Activated CD4-positive, alpha-beta T cell treated with anti-CD3 and anti-CD28 coated beads, Interleukin-2, amount 50 U/mL, for 48 hours (primary cell): Measurements from ENCODE around the gene PUM2.
"Not testable (repeated sequence)": the region's sequence is repeated elsewhere in the genome, so short reads cannot be mapped to it uniquely, and the experiment has no call there.

Experiments used
- DNase-seq, 2 experiments: peaks; one replicate each; pipeline ENCODE4 v3.0.0-alpha.2; 2020

Gene PUM2

DNA sequence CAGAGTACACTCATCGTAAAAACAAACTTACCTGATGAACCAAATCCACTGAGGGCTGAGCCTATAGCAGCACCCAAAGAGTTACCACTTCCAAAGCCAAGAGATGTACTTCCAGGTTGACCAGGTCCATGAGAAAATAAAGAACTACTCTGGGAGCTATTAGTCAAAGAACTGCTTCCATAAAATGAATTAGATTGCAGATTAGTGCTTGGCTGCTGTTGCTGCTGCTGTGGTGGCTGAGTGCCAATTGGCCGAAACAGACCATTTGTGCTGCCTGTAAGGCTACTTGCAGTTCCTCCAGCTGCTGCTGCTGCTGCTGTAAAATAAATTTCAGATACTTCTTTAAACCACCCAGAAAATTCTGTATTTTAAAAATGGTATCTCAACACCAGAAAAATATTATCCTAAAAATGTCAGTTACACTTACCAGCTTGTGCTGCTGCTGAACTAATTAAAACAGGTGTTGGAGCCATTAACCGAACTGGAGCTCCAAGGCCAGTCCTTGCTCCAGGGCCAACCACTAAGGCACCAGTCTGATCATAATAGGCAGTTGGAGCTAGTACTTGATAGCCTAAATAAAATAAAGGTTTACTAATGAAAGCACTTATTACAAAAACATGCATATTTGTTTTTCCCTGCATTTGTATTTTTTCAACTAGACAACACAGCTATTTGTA, 67.6 kb downstream of the PUM2 start:
- DNase-seq: no peak

DNA sequence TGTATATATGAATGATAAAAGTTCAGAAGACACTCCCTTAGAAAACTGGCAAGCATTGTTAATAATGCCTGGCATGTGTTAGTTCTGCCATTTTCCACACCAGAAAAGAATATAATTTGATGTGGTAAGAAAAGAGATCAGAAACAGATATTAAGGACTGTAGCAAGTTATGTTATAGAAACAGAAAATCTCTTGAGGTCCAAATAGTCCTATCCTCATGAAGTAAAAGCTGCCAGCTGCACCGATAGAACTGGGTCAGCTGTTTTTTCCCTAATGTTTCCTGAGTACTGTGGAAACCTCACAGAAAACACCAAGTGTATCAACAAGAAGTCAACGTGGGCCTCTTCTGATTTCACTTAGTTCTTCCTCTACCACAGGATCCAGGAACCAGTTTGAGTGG, 68.8 kb downstream of the PUM2 start:
- DNase-seq: no peak

GRCh38 chr2:20273042-20273441, 77.6 kb downstream of the PUM2 start:
- no peak for DNase-seq

- not testable (repeated sequence) for DNase-seq
These were observed 82.3 kb downstream of the PUM2 start for GRCh38 chr2:20268317-20268716.

- no peak for DNase-seq
These were observed 83.1 kb downstream of the PUM2 start for GRCh38 chr2:20267529-20267928.

DNA sequence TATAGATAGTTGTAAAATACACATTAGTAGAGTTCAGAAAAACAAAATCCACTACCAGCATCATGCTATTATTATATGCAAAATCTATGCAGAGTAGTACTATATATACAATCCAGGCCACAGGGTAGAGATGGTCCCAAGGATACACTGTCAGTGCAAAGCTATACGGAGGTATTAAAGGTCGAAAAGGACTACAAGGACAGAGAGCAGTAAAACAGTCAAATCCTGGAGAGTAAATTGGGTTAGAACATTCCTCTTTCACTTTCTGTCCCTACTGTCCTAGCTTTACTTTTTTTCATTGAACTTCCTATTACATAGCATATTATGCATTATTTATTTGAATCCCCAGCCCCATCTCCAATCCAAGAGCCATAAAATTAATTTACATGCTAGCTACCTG, 86.0 kb downstream of the PUM2 start:
- no peak for DNase-seq

DNA sequence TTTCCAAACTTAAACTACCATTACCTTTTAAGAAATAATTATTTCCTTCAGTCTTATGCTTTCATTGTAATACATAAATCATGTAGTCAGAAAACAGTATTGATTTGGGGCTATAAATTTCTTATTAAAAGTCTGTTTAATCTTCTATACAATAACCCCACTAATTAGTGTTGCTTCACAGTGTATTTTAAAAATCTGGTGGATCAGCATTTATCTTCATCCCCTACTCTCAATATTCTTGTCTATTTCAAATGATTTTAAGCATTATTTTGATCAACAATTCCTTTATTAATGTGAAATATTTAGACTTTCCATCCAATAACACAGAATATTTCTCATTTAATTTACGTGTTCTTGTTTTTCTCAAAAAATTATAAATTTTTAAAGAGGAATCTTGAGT, 93.2 kb downstream of the PUM2 start:
- DNase-seq: no peak

- DNase-seq: no peak
These were observed 95.9 kb downstream of the PUM2 start for GRCh38 chr2:20254731-20255130.

DNA sequence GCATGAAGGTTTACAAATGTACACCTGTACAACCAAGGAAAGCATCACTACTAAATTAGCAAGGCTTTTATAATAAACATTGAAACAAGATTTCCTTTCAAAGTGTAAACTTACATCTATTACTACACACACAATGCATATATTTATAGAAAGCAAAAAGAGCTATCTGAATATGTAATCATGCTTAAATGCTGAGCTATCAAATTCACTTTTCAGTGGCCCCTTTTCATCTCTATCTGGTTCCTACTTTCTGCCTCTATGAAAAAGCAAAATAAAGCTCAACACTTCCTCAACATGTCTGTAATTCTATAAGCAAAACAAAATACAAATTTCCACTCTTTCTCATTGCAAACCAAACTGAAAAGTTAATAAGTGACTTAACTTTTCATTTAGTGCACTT, 100.2 kb downstream of the PUM2 start:
- no peak for DNase-seq

- DNase-seq: no peak
These were observed 101.5 kb downstream of the PUM2 start for GRCh38 chr2:20249170-20249569.

DNA sequence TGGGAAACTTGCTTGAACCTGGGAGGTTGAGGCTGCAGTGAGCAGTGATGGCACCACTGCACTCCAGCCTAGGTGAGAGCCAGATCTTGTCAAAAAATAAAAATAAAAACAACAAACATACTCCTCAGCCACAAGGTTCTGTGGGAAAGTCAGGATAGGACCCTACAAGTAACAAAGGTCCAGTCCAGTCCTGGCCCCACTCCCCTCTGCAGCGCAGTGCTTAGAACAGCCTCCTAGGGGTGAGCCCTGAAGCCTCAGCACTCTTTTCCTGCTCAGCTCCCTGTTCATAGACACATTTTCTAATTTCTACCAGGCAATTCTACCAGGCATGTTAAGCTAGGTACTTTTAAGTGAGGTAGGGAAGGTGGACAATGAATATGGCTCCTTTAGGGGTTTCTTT, 103.6 kb downstream of the PUM2 start:
- DNase-seq: no peak

- not testable (repeated sequence) for DNase-seq
These were observed 107.0 kb downstream of the PUM2 start for GRCh38 chr2:20243637-20244036.

DNA sequence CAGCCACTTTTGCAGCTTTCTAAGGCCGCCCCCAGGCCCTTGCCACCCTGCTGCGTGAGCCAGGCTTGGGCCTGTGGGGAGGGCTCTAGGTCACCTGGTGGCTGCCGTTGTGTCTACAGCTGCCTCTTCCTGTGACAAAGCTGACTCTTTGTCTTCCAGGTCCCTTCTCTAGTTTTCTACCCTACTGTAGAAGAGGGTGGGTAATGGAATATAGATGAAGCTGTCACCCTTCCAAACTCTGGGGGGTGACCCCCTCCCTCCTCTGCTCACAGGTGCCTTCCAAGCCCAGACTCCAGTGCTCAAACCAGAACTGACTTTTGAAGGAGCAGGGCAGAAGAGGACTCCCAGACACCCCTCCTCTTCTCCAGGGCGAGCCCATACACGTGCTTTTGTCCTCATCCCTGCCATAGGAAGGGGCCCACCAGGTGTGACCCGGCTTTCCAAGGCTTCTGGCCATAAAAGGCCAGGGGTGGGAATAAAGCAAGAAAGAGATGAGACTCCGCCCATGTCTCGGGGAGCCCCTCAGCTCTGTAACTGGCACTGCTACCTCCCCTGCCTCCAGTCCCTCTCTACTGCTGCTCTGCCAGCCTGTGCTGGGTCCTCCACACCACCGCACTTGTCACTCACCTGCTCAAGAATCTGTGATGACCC, 107.8 kb downstream of the PUM2 start:
- DNase-seq: no peak

DNA sequence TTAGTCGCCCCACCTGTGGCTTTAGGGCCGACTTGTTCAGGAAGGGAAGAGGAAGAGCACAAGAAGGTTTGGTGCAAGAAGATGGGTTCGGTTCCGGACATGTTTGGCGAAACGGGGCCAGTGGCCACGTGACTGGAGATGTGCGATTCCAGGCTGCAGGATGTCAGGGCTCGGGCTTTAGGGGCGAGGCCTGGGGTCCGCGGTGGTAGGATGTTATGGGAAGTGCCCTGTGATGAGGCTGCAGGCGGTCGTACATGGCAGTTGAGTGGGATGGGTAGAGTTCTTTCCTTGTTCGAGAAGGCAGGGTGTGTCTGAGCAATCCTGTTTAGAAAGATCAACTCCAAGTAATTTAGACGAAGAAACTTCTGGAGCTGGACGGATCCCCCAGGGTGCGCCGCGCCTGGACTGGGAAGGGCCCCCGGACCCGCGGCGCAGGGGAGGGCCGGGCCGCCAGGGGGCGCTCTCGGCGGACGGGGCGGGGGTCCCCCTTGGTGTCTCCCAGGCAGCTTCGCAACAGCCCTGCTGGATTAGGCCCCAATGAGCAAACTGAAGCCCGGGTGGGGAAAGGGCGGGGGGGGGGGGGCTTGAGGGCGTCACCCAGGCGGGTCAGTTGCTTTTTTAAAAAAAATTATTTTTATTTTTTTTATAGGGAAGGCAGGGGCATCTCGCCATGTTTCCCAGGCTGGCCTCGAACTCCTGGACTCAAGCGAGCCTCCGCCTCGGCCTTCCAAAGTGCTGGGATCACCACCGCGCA, 108.5 kb downstream of the PUM2 start:
- DNase-seq: peak; percentile 40 to 44

GRCh38 chr2:20240291-20240690, 110.4 kb downstream of the PUM2 start:
- not testable (repeated sequence) for DNase-seq

- no peak for DNase-seq
These were observed 114.1 kb downstream of the PUM2 start for GRCh38 chr2:20236496-20236895.

- no peak for DNase-seq
These were observed 114.9 kb downstream of the PUM2 start for GRCh38 chr2:20235655-20236305.

- DNase-seq: not testable (repeated sequence)
These were observed 116.0 kb downstream of the PUM2 start for GRCh38 chr2:20234597-20234996.

GRCh38 chr2:20232837-20233207, 117.8 kb downstream of the PUM2 start:
- no peak for DNase-seq

GRCh38 chr2:20231598-20232026, 119.0 kb downstream of the PUM2 start:
- no peak for DNase-seq

DNA sequence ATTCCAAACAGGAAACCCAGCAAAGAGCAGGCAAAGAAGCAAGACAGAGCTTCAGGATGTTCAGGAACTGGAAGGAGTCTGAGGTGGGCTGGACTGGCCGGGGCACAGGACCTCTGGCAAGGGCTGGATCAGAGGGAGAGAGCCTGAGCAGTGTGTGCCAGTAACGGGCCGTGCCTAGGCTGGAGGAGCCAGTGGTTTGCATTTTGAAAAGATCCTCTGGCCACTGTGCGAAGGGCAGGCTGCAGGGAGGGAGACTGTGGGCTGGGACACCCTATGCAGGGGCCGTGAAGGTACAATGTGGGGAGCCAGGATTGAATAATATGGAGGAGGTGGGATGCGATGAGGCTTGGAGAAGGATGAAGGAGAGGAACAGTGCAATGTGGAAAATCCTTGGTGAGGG, 119.5 kb downstream of the PUM2 start:
- DNase-seq: no peak

DNA sequence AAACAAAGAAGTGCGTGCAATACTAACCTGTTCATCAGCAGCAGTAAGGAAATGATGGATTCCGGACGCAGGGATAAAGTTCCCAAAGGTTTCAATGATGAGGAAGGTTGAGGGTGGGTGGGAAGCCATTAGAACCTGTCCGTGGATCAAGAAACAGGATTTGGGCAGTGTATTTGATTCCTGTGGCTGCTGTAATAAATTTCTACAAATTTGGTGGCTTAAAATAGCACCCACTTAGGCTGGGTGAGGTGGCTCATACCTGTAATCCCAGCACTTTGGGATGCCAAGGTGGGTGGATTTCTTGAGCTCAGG, 120.6 kb downstream of the PUM2 start:
- DNase-seq: no peak

GRCh38 chr2:20229322-20230113, 121.1 kb downstream of the PUM2 start:
- DNase-seq: no peak
